Duodenal mucosa (tissue), 2 donors: ENCODE measurements around the gene EPC1.

Experiments
- H3K27ac ChIP-seq: one replicate; pipeline ENCODE4 v1.7.0; 2013; ENCODE audit warnings: low read depth, low read length
- H3K27me3 ChIP-seq, 2 donors: one replicate each; pipeline ENCODE4 v1.7.0; 2013; ENCODE audit warnings: low read length in 2 of 2, control low read depth in 1 of 2; ENCODE audit not compliant: insufficient read depth in 2 of 2, control insufficient read depth in 1 of 2
- H3K36me3 ChIP-seq, 2 donors: one replicate each; pipeline ENCODE4 v1.7.0; 2013; ENCODE audit warnings: low read length in 2 of 2, control low read depth in 1 of 2; ENCODE audit not compliant: insufficient read depth in 2 of 2, control insufficient read depth in 1 of 2
- H3K4me1 ChIP-seq, 2 donors: one replicate each; pipeline ENCODE4 v1.7.0; 2013; ENCODE audit warnings: low read length in 2 of 2, control low read depth in 1 of 2; ENCODE audit not compliant: insufficient read depth in 2 of 2, control insufficient read depth in 1 of 2
- H3K4me3 ChIP-seq, 2 donors: one replicate each; pipeline ENCODE4 v1.7.0; 2013; ENCODE audit warnings: low read length in 2 of 2, low read depth in 1 of 2
- H3K9ac ChIP-seq, 2 donors: one replicate each; pipeline ENCODE4 v1.7.0; 2013; ENCODE audit warnings: low read length in 2 of 2, low read depth in 1 of 2
- H3K9me3 ChIP-seq, 2 donors: one replicate each; pipeline ENCODE4 v1.7.0; 2013; ENCODE audit warnings: low read length in 2 of 2, control low read depth in 1 of 2; ENCODE audit not compliant: control insufficient read depth in 1 of 2

Gene EPC1

DNA sequence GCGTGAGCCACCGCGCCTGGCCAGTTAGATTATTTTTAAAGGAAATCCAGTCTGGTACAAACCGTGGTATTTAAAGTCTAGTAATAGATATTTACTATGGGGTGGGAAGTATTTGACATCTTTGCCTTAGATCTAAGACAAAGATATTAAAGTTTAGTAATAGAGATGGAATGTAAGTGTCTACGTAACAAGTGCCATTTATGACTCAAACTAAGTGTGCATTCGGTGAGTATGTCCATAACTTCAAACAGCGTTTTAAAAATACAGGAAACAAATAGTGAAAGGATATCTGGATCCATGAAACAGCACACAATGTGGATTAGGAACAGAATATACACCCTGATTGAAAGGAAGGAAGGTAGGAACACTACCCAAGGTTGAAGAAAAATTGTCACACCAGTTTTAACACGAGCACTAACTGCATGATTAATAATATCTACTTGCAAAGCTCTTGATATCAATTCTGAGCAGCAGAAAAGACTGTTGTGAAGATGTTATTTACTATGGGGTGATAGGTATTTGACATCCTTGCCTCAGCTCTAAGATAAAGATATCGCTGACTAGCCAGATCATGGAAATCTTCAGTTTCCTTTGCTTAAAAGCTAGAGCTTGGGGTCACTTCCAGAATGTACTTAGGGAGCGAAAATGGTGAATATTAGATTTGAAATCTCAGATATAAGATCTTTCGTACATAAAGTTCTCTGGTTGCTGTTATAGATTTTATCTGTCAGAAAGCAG is 48.7 kb downstream of the EPC1 start:
- Histone ChIP-seq H3K27ac (no peak overlapping the region), H3K36me3 (peaks cover under 1 to 7% of the 10 kb centered on the region in 2 donors), H3K4me1 (no peaks in the 10 kb centered on the region), H3K27me3 (no peaks in the 10 kb centered on the region), H3K9ac (no peak overlapping the region), H3K4me3 (no peak overlapping the region), H3K9me3 (no peaks in the 10 kb centered on the region)

DNA sequence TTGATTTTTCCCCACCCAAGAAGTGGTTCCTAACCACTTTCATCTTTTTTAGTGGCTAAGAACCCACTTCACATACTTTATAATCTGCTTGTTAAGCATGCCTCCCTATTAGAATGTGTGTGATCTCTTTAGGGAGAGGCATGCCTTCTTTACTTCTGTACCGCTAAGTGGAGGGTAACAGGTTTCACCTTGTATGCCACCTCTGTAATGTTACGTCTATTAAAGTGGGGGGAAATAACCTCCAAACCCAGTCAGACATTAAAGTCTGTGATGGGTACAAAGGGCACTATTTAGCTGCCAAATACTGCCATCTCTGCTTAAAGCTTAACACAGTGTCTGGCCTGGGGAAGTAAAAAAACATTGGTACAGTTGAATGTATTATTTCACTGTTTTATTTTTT is 51.9 kb downstream of the EPC1 start:
- H3K4me1 ChIP-seq: no peaks in the 10 kb centered on the region
- H3K9me3 ChIP-seq: no peaks in the 10 kb centered on the region
- peaks cover 3 to 22% of the 10 kb centered on the region in 2 donors for H3K36me3 ChIP-seq
- no peak overlapping the region for H3K27ac ChIP-seq
- no peak overlapping the region for H3K4me3 ChIP-seq
- no peak overlapping the region for H3K9ac ChIP-seq
- H3K27me3 ChIP-seq: no peaks in the 10 kb centered on the region

DNA sequence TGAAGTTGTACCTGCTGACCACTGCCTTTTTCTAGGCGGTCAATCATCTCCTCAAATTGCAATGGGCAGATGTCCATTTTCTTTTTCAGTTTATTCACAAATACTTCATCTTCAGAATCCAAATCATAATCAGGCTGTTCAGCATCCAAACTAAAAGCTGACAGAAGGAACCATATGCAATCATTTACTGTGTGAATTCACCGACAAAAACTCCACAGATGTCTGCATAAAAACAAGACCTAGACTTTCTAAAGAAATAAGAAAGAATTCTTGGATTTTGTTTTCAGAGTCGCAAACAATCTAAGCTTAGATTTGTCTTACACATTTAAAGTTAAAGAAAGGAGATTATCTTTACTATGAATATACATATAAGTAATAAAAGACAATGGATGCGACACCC is 53.4 kb downstream of the EPC1 start:
- no peaks in the 10 kb centered on the region for H3K9me3 ChIP-seq
- H3K36me3 ChIP-seq: peaks cover 6 to 22% of the 10 kb centered on the region in 2 donors
- no peak overlapping the region for H3K4me3 ChIP-seq
- no peak overlapping the region for H3K9ac ChIP-seq
- no peaks in the 10 kb centered on the region for H3K4me1 ChIP-seq
- H3K27ac ChIP-seq: no peak overlapping the region
- H3K27me3 ChIP-seq: no peaks in the 10 kb centered on the region

DNA sequence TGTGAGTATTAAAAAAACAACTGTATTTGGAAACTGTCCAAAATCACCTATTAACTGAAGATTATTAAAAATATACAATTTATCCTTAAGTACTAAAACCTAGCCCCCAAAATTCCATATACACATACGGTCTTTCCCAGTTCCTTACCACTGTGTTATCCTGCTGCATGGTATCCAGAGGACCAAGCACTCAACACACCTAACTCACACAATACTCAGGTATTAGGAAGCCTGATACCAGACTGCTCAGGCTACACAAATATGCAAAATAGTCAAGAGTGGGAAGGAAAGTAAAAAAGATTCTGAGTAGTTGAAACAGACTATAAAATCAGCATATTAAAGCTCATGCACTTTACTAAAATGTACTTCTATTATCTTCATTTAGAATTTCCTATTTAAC is 67.2 kb downstream of the EPC1 start:
- no peaks in the 10 kb centered on the region for H3K9me3 ChIP-seq
- no peaks in the 10 kb centered on the region for H3K27me3 ChIP-seq
- no peak overlapping the region for H3K4me3 ChIP-seq
- H3K27ac ChIP-seq: no peak overlapping the region
- peaks cover 12 to 25% of the 10 kb centered on the region in 2 donors for H3K36me3 ChIP-seq
- no peaks in the 10 kb centered on the region for H3K4me1 ChIP-seq
- no peak overlapping the region for H3K9ac ChIP-seq

DNA sequence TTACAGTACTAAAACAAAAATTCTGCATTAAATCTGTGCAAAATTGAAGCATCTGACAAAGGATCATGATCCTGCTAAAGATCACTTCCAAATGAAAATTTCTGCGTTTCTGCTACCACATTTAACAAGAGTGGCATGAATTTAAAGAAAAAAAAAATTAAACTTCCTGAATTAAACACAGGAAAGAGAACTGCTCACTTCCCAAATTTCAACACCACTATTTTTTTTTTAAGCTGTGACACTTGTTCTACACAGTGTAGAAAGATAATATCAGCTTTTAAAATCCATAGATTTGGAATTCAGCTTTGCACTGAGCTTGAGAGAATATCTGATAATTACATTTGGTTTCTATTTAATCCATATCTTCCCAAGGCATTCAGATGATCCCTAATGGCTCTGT is 73.6 kb downstream of the EPC1 start:
- Histone ChIP-seq H3K9me3 (no peaks in the 10 kb centered on the region), H3K27ac (no peak overlapping the region), H3K4me3 (no peak overlapping the region), H3K4me1 (no peaks in the 10 kb centered on the region), H3K36me3 (peaks cover 24 to 55% of the 10 kb centered on the region in 2 donors), H3K9ac (no peak overlapping the region), H3K27me3 (no peaks in the 10 kb centered on the region)

DNA sequence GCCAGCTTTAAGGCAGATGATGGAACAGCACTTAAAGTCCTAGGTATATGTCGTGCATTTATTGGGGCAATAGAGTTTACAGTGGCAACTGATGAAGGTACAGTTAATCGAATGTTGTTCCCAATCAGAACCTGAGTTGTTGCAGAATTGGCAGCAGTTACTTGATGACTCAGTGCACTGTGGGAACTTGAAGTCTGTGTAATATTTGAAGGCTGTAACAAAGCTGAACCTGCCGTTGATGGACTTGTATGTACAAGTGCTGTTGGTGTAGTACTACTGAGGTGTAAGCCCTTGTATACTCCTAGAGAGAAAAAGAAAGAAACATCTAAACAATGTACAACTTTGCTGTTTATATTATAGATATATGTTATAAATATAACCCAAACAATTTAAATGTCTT is 75.3 kb downstream of the EPC1 start:
- Histone ChIP-seq H3K4me1 (no peaks in the 10 kb centered on the region), H3K9me3 (no peaks in the 10 kb centered on the region), H3K27me3 (no peaks in the 10 kb centered on the region), H3K4me3 (no peak overlapping the region), H3K27ac (no peak overlapping the region), H3K9ac (no peak overlapping the region), H3K36me3 (peaks cover 30 to 64% of the 10 kb centered on the region in 2 donors)

DNA sequence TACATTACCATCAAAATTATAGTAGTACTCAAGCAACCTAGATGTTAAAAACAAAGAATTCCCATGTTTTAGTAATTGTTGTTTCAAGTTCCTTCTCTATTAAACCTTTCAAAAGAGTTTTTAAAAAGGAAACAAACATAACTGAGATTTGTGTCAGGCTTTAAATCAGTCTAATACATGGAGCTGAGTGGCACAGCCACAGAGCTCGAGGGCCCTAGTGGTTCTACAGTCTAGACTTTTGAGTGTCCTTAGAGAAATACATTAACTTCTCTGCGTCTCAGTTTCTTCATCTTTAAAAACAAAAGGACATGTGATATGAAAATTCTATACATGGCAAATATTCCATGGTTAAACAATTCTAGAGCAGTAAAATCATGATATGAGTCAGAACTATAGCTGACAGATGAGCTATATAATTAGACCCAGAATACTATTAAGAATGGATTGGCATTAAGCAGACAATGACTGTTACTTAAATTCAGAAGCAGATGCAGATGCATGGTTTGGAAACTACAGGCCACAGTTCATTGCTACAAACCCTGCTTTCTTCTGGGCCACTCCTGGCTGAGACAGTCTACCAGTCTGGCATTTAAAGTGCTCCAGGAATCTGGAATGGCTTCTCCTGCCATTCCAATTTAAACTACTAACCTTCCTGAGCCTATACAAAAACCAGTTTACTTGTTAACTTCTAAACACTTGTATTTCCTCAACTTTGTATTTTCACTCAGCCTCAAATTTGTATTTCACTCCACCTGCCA is 77.4 kb downstream of the EPC1 start:
- H3K4me1 ChIP-seq: no peaks in the 10 kb centered on the region
- H3K9ac ChIP-seq: no peak overlapping the region
- no peak overlapping the region for H3K27ac ChIP-seq
- H3K27me3 ChIP-seq: no peaks in the 10 kb centered on the region
- H3K36me3 ChIP-seq: peaks cover 28 to 62% of the 10 kb centered on the region in 2 donors
- H3K9me3 ChIP-seq: no peaks in the 10 kb centered on the region
- no peak overlapping the region for H3K4me3 ChIP-seq

DNA sequence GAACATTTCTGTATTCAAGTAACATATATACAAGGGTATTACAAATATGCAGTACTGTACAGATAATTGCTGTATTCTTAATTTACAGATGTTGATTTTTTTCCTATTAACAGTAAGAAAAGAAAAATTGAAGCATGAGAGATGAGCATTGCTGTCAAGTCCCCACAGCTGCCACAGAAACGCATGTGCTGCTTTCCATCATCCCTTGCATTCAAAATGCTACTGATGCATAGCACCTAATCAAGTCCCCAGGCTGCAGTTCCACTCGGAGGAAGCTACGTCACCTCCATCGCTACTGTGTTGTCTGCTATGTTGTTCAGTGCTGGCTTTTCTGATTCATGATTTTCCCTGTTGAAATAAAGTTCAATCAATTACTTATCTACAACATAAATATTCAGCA is 78.2 kb downstream of the EPC1 start:
- H3K9me3 ChIP-seq: no peaks in the 10 kb centered on the region
- no peaks in the 10 kb centered on the region for H3K27me3 ChIP-seq
- no peak overlapping the region for H3K9ac ChIP-seq
- no peak overlapping the region for H3K4me3 ChIP-seq
- no peaks in the 10 kb centered on the region for H3K4me1 ChIP-seq
- H3K27ac ChIP-seq: no peak overlapping the region
- H3K36me3 ChIP-seq: peaks cover 28 to 58% of the 10 kb centered on the region in 2 donors

DNA sequence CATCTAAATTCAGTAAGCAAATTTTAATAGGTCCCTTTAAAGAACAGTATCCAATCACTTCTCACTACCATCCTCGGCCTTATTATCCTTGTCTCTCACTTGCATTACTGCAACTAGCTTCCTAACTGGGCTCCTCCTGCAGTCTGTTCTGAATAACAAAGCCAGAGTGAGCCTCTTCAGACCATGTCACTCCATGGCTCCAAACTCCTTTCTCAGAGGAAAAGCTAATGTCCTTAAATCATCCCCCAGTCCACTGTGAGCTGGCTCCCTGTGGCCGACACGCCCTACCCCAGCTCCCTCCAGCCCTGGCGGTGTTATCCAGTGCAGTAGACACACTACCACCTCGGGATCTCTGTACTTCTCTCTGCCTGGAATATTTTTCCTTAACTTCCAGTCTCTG is 80.0 kb downstream of the EPC1 start:
- H3K27me3 ChIP-seq: no peaks in the 10 kb centered on the region
- H3K4me1 ChIP-seq: no peaks in the 10 kb centered on the region
- peaks cover 25 to 46% of the 10 kb centered on the region in 2 donors for H3K36me3 ChIP-seq

DNA sequence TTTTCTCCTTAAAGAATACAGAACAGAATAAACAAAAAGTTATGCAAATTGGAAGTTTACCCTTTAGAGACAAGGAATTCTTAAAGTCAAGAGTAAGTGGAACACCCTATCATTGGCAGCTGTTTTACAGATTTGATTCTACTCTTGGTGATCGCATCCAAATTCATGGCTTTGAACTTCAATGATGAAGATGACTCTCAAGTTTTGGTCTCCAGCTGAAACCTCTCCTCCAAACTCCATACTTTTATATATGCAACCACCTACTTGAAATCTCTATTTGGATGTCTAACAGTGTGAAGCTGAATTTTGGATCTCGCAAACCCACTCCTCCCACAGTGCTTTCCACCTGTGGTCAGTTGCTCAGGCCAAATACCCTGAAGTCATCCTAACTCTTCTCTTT is 80.4 kb downstream of the EPC1 start:
- Histone ChIP-seq H3K27me3 (no peaks in the 10 kb centered on the region), H3K9ac (no peak overlapping the region), H3K27ac (no peak overlapping the region), H3K4me1 (no peaks in the 10 kb centered on the region), H3K36me3 (peaks cover 24 to 42% of the 10 kb centered on the region in 2 donors), H3K9me3 (no peaks in the 10 kb centered on the region), H3K4me3 (no peak overlapping the region)

More for the DNA sequence above, 80.0 kb downstream of the EPC1 start:
- Histone ChIP-seq H3K9ac (no peak overlapping the region), H3K4me3 (no peak overlapping the region), H3K9me3 (no peaks in the 10 kb centered on the region), H3K27ac (no peak overlapping the region)
